HG03378 (cell line): Measurements from ENCODE around the gene SLC23A2.
"Not testable (repeated sequence)": the region's sequence is repeated elsewhere in the genome, so short reads cannot be mapped to it uniquely, and the experiment has no call there.

Experiments used
- ATAC-seq: cut with Tn5 transposase; IDR thresholded peaks from one replicate; pipeline ENCODE4 v1.9.1; 2021; ENCODE audit warnings: mild to moderate bottlenecking, moderate library complexity; ENCODE audit not compliant: unreplicated experiment

Gene SLC23A2

DNA sequence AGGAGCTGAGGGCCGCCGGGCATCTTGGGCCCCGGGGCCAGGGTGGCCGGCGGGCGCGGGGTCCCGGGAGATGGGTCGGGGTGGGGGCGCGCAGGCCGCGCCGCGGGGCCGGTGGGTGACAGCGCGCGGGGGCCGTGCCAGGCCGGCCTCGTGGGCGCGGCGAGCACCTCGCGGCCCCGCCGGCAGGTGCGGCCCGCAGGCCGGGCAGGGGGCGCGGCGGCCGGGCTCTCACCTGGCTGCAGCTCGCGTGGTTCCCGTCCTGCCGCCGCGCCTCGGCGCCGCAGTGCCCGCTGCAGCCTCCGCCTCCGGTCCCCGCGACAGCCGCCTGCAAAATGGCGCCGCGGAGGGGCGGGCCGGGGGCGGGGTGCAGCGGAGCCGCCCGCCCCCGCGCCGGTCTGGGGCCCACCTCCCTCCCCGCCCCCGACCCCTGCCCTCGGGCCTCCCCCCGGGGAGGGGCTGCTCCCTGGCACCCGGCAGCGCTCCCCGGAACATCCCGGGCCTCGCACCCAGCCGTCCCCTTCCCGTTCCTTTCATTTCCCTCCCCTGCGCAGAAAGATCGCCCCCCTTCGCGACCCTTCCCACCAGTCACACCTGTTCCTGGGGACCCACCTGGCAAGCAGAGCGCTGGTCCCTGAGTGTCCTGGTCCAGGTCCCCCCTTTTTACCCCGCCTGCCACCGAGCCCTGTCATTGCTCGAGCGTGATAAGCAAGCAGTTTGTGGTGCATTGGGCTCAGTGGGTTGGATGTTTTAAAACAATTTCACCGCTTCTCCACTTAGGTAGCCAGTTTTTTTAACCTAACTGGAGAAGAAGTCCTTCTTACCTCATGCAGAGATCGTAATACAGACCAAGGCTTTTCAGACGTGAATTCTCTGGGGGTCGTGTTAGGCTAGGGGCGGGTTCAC, at the start of gene SLC23A2:
Gene SLC23A2 (minus strand): TSS at position 337 of the 903 bp plus-strand sequence. CDS start 68,948 bp downstream, outside the sequence.
- ATAC-seq, result no peak

DNA sequence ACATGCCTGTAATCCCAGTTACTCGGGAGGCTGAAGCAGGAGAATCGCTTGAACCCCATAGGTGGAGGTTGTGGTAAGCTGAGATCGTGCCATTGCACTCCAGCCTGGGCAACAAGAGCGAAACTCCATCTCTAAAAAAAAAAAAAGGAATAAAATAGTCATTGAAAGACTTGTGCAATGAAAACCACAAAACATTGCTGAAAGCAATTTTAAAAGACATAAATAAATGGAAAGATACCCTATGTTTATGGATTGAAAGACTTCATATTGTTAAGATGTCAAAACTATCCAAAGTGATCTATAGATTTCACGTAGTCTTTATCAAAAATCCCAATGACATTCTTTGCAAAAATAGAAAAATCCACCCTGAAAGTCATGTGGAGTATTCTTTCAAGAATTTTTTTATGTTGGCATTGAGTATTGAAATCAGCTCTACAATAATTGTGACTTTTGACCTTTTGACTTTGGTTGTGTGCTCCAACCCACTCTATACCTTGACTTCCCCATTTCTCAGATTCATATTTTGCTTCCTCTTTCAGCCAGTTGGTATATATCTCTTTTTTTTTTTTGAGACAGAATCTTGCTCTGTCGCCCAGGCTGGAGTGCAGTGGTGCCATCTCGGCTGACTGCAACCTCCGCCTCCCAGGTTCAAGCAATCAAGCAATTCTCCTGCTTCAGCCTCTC, 45.5 kb upstream of the SLC23A2 start:
- no peak for ATAC-seq

DNA sequence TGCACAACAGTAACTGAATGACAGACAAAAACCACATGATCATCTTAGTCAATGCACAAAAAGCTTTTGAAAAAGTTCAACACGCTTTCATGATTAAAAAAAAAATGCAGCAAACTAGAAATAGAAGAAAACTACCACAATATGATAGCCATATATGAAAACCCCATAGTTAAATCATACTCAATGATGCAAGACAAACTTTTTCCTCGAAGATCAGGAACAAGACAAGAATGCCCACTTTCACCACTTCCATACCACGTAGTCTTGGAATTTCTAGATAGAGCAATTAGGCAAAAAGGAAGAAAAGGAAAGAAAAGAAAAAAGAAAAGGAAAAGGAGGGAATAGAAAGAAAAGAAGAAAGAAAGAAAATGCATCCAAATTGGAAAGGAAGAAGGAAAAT, 44.6 kb upstream of the SLC23A2 start:
- no peak for ATAC-seq

DNA sequence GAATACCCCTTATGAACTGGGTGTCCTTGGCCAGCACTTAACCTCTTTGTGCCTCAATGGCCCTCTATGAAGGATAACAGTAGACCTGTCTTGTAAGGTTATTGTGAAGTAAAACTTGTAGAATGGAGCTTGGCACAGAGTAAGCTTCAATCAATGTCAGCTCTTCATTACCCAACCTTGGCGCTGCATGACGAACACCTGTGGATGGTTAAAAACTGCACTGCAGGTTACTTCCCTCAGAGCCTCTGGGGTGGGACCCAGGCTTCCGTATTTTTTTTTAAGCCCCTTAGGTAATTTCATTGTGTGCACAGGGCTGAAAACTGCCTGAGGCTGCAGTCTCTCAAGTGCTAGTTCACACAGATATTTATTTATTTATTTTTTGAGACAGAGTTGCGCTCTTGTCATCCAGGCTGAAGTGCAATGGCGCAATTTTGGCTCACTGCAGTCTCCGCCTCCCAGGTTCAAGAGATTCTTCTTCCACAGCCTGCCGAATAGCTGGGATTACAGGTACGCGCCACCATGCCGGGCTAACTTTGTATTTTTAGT, 42.8 kb upstream of the SLC23A2 start:
- no peak for ATAC-seq

DNA sequence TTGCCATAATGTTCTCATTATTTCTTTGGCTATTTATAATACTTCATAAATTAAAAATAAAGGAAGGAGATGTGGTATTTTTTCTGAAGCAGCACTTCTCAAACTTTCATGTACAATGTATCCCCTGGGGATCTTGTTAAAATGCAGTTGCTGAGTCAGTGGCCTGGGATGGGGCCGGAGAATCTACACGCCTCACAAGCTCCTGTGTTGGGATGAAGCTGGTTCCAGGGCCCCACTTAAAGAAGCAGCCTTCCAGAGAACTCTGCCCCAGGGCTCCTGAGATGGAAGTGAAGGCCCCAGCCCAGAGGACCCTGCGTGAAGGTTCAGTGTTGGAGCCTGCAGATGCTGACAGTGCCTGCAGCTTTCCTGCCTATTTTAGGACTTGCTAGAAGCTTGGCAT, 40.1 kb upstream of the SLC23A2 start:
- no peak for ATAC-seq

DNA sequence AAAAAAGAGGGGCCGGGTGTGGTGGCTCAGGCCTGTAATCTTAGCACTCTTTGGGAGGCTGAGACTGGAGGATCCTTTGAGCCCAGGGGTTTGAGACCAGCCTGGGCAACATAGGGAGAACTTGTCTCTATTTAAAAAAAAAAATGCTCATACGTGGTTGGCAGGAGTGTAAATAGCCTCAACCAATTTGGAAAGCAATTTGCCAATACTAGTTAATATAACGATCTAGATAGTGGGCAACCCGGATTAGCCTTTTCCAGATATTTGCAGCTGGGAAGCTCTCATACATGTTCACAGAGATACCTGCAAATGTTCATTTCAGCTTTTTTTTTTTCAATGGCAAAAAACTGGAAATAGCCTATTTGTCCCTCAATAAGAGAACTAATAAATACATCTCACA, 39.0 kb upstream of the SLC23A2 start:
- ATAC-seq, result no peak

DNA sequence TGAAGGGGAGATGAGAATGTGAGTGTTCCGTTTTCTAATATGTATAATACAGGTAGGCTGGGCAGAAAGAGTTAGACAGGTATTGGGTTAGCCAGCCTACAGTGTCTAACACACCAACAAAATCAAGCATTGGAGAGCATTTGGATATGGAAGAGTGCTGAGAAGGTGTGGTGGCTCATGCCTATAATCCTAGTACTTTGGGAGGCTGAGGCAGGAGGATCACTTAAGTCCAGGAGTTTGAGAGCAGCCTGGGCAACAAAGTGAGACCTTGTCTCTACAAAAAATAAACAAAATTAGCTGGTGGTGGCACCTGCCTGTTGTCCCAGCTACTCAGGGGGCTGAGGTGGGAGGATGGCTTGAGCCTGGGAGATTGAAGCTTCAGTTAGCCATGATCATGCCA, 38.6 kb upstream of the SLC23A2 start:
- no peak for ATAC-seq

DNA sequence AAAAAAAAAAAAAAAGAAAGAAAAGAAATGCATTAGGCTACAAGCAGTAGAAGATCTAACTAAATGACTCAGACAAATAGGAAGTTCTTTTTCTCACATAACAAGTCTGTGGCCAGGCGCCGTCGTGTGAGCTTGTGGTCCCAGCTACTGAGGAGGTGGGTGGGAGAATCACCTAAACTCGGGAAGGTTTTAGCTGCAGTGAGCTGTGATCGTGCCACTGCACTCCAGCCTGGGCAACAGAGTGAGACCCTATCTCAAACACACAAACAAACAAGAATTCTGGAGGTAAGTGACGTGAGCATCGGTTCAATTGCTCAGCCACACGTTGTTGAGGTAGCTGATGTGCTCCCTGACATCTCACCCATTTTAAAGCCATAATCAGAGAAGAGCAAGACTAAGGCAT, 37.9 kb upstream of the SLC23A2 start:
- no peak for ATAC-seq

DNA sequence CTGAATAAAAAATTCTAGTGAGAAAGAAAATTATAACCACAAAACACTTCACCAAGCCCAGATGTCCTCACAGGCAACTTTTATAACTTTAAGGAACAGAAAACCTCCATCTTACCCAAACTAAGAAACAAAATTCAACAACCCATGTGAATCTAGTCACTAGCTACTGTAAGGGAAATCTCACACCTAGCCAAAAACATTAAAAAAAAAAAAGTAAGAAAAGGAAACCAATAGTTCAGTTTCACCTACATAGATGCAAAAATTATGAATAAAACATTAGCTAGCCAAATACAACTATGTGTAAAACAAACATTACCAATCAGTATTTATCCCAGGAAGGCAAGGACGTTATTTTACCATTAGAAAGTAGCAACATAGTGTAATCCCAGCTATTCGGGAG, 35.5 kb upstream of the SLC23A2 start:
- ATAC-seq, result no peak

DNA sequence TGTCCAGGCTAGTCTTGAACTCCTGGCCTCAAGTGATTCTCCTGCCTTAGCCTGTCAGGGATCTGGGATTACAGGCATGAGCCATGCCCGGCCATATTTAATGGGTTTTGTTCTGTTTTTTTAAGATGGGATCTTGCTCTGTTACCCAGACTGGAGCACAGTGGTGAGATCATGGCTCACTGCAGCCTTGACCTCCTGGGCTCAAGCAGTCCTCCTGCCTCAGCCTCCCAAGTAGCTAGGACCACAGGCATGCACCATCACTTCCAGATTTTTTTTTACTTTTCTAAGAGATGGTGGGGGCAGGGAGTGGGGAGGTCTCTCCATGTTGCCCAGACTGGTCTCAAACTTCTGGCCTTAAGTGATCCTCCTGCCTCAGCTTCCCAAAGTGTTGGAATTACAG, 34.2 kb upstream of the SLC23A2 start:
- ATAC-seq, result not testable (repeated sequence)

DNA sequence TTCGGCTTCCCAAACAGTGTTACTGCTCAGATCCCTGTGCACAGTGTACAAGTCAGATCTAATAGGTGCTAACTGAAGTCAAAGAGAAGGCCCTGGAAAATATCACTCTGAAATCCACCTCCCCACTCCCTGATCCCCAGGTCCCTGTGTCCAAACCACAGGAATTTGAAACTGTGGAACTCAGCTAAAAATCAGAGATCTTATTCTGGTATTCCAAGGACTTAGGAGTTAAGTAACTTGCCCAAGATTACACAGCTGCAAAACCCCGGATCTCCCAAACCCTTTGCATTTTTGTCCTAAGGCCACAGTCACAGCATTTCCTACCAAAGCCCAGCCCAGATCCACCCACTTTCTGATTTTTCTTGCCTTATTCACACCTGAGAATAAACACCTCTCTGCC, 32.3 kb upstream of the SLC23A2 start:
- no peak for ATAC-seq

DNA sequence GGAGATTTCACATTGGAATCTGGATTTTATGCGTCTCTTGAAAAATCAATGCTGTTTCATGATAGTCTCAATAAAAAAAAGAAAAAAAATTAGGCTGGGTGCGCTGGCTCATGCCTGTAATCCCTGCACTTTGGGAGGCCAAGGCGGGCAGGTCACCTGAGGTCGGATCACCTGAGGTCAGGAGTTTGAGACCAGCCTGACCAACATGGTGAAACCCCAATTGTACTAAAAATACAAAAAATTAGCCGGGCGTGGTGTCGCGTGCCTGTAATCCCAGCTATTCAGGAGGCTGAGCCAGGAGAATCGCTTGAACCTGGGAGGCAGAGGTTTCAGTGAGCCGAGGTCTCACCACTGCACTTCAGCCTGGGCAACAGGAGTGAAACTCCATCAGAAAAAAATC, 30.4 kb upstream of the SLC23A2 start:
- not testable (repeated sequence) for ATAC-seq

DNA sequence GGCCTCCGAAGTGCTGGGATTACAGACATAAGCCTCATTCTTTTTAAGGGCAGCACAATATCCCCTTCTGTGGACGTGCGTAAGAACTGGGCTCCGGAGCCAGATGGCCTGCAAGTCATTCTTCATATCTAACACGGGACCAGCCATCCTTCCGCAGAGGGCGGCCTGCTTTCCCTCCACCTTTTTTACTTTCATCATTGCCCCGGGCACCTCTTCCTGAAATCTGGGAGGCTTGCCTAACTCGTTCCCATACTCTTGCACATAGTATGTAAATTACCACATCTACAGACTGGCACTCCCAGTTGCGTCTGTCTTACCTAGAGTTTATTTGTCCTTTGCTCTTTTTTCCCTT, 29.9 kb upstream of the SLC23A2 start:
- ATAC-seq, result no peak

DNA sequence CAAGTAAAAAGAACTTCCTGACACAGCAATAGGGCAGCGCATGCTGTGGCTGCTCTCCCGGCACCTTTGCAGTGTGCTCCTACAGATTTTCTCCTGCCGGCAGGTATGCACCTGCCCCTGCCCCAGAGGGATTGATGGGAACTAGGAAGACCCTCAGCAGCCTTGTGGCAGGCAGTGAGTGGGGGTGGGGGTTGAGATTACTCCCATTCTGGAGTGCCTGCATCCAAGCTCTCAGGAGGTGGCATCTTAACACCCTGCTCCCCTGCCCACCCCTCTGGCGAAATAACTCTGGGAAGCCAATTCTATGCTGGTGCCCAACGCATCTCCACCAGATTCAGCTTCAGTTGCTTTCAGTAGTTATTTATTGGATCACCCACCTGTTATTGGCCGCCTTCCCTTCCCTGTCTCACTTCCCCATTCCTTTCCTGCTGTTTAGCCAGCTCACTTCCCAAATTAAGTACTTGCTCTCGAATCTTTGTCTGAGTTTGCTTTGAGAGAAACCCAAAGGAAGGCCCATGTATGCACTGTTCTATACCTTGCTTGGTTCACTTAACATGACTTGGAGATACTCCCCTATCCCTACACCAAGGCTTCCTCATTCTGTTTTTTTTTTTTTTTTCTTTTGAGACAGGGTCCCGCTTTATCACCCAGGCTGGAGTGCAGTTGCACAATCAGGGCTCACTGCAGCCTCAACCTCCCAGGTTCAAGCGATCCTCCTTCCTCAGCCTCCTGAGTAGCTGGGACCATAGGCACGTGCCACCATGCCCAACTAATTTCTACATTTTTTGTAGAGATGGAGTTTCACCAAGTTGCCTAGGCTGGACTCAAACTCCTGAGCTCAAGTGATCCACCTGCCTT, 29.3 kb upstream of the SLC23A2 start:
- ATAC-seq, result no peak

DNA sequence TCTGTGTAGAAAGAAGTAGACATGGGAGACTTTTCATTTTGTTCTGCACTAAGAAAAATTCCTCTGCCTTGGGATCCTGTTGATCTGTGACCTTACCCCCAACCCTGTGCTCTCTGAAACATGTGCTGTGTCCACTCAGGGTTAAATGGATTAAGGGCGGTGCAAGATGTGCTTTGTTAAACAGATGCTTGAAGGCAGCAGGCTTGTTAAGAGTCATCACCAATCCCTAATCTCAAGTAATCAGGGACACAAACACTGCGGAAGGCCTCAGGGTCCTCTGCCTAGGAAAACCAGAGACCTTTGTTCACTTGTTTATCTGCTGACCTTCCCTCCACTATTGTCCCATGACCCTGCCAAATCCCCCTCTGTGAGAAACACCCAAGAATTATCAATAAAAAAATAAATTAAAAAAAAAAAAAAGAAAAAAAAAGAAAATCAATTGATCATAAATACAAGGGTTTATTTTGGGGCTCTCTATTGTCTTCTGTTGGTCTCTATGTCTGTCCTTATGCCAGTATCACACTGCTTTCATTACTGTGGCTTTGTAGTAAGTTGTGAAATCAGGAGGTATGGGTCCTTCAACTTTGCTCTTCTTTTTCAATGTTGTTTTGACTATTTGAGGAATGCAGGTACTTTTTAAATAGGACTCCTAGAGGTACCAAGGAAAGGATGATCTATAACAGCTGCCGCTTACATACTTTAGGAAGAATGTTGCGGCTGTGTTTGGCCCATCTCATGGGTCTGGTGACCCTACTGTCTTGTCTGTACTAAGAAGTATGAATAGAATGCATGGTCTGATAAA, 27.1 kb upstream of the SLC23A2 start:
- not testable (repeated sequence) for ATAC-seq

DNA sequence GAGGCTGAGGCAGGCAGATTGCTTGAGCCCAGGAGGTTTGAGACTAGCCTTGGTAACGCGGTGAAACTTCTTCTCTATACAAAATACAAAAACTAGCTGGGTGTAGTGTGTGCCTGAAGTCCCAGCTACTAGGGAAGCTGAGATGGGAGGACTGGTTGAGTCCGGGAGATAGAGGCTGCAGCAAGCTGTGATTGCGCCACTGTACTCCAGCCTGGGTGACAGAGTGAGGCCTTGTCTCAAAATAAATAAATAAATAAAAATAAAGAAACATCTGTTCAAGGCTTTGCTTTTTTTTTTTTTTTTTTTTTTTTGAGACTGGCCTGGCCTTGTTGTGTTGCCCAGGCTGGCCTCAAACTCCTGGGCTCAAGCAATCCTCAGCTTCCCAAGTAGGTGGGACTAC, 23.7 kb upstream of the SLC23A2 start:
- no peak for ATAC-seq

DNA sequence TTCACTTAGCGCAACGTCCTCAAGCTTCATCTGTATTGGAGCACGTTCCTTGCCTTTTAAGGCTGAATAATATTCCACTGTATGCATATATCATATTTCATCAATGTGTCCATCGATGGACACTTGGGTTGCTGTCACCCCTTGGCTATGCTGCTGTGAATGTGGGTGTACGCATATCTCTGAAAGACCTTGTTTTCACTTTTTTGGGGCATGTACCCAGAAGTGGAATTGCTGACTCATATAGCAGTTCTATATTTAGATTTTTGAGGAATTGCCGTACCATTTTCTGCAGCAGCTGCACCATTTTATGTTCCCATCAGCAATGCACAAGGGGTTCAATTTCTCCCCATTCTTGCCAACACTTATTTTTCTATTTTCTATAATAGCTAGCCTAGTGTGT, 22.8 kb upstream of the SLC23A2 start:
- ATAC-seq, result no peak

DNA sequence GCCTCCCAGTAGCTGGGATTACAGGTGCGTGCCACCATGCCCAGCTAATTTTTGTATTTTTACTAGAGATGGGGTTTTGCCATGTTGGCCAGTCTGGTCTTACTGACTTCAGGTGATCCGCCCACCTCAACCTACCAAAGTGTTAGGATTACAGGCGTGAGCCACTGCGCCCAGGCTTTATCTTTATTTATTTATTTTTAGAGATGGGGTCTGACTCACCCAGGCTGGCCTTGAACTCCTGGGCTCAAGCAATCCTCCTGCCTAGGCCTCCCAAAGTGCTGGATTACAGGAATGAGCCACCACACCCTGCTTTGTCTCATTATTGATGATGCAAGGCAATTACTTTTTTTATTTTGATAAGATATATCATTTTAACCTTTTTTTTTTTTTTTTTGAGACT, 21.9 kb upstream of the SLC23A2 start:
- ATAC-seq, result not testable (repeated sequence)

DNA sequence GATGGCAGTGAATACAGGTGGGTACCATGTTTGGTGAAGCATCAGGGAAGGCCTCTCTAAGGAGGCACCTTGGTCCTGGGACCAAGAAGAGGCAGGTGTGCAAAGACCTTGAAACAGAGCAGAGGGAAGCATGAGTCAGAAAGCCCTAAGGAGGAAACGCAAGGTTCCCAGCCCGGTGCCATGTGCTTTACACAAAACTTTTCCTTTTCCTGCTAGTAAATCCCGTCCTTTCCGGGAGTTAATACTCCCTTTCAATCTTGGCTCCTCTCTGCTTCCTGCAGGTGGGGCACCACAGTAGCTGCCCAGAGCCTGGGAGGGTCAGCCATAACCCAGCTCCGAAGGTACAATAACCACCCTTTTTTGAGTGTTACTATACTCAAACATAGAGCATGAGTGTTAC, 19.4 kb upstream of the SLC23A2 start:
- no peak for ATAC-seq

DNA sequence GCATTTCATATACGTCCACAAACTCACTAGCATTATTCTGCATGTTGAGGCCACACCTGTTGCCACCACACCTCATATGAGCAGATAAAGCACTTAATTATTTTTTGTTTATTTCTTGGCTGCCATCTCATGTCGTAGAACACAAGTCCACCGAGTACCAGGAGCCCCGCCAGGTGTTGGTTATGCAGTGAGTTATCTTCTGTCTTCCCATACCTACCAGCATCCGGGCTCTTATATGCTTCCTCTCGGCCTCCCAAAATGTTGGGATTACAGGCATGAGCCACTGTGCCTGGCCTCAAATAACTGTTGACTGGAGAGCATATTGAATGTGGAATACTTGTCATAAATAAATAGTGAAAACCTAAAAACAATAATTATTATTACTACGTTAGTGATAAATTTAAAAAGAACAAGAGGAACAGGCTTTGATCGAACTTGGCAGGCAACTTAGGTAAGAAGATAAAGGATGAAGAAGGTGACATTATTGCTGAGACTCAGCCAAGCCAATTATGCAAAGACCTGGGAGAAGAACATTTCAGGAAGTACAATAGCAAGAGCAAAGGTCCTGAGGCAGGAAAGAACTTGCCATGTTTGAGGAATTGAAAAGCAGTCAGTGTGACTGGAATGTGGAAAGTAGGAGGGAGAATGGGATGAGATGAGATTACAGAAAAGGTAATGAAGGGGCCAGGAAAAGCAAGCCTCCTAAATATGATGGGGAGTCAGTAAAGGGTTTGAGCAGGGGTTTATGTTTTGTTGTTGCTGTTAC, 12.6 kb upstream of the SLC23A2 start:
- no peak for ATAC-seq
